ENCODE measurements around the gene SLC44A2. TPM values are rescaled to one million over a fixed set of nuclear protein-coding genes. Genes with fewer than 3 reads are reported as not detected.

SLC44A2 gene
- total RNA-seq, 2 donors from 2014 or later: 106 to 240 TPM

DNA sequence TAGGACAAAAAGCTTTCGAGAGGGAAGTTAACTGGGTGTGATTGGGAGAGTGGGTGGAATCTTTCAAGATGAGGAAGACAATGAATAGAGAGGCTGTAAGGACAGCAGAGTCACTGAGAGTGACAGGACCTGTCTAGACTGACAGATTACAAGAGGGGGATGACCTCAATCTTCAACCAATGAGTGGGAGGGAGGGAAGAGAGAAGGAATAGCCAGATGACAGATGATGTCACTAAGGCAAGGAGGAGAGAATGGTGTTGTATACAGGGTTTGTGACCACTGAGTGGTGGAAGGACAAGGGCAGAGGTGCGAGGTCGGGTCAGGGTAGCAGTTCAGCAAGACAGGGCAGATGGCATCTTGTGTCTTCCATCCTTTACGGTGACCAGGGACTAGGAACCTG is 23.0 kb downstream of the SLC44A2 start:
- Histone ChIP-seq H3K9ac (ENCODE audit: extremely low read depth, low read length, poor library complexity, severe bottlenecking) (no peak overlapping the region), H3K4me1 (ENCODE audit: control insufficient read depth, insufficient read depth, low read length) (peaks cover 8% of the 10 kb centered on the region), H3K27ac (ENCODE audit: low read depth, low read length) (no peak overlapping the region), H3K27me3 (ENCODE audit: control insufficient read depth, insufficient read depth, low read length, poor library complexity, severe bottlenecking) (no peaks in the 10 kb centered on the region), H3K36me3 (ENCODE audit: control insufficient read depth, insufficient read depth, low read length) (peaks cover 8% of the 10 kb centered on the region), H3K9me3 (ENCODE audit: control insufficient read depth, low read length) (no peaks in the 10 kb centered on the region), H3K4me3 (ENCODE audit: low read length) (no peak overlapping the region)
- Mint-ChIP-seq H3K27ac (no peak overlapping the region), H3K27me3 (ENCODE audit: insufficient read depth) (peaks cover 1% of the 10 kb centered on the region), H3K4me1 (peaks cover 14% of the 10 kb centered on the region), H3K4me3 (no peak overlapping the region), H3K9me3 (no peaks in the 10 kb centered on the region), H3K36me3 (ENCODE audit: low read depth) (peaks cover 11% of the 10 kb centered on the region)
- WGBS, 2 experiments (ENCODE audit: insufficient coverage in 1 of 2, insufficient read length in 1 of 2): 91 to 92% methylated on average over 3 to 4 of the region's 4 CpGs
- TF ChIP-seq, protein P1, sequence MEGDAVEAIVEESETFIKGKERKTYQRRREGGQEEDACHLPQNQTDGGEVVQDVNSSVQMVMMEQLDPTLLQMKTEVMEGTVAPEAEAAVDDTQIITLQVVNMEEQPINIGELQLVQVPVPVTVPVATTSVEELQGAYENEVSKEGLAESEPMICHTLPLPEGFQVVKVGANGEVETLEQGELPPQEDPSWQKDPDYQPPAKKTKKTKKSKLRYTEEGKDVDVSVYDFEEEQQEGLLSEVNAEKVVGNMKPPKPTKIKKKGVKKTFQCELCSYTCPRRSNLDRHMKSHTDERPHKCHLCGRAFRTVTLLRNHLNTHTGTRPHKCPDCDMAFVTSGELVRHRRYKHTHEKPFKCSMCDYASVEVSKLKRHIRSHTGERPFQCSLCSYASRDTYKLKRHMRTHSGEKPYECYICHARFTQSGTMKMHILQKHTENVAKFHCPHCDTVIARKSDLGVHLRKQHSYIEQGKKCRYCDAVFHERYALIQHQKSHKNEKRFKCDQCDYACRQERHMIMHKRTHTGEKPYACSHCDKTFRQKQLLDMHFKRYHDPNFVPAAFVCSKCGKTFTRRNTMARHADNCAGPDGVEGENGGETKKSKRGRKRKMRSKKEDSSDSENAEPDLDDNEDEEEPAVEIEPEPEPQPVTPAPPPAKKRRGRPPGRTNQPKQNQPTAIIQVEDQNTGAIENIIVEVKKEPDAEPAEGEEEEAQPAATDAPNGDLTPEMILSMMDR (conservative IDR thresholded peaks at IDR 0.05): no peak
- no peak for DNase-seq

DNA sequence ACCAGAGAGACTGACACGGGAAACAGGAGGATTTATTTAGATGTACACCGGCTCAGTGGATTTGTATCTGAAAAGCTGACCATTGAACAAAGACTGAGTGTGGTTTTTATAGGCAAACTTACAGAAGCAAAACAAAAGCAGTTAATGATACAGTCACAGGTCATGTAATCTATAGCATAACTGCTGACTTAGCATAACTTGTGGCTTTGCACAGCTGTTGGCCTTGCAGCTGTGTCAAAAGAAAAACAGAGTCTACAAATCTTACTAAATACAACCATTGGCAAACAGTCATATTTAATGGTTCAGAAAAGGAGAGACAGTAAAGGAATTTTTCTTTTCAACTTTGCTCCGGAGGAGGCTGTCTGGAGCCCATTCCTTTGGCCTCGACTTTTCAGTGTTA is 26.5 kb downstream of the SLC44A2 start:
- Mint-ChIP-seq H3K4me3 (peak overlapping the region; percentile 92), H3K36me3 (ENCODE audit: low read depth) (peaks cover 27% of the 10 kb centered on the region), H3K27ac (no peak overlapping the region), H3K27me3 (ENCODE audit: insufficient read depth) (peaks cover 1% of the 10 kb centered on the region), H3K9me3 (no peaks in the 10 kb centered on the region), H3K4me1 (peaks cover 10% of the 10 kb centered on the region)
- Histone ChIP-seq H3K9ac (ENCODE audit: extremely low read depth, low read length, poor library complexity, severe bottlenecking) (no peak overlapping the region), H3K27me3 (ENCODE audit: control insufficient read depth, insufficient read depth, low read length, poor library complexity, severe bottlenecking) (no peaks in the 10 kb centered on the region), H3K27ac (ENCODE audit: low read depth, low read length) (no peak overlapping the region), H3K4me3 (ENCODE audit: low read length) (no peak overlapping the region), H3K4me1 (ENCODE audit: control insufficient read depth, insufficient read depth, low read length) (no peaks in the 10 kb centered on the region), H3K36me3 (ENCODE audit: control insufficient read depth, insufficient read depth, low read length) (peaks cover 24% of the 10 kb centered on the region), H3K9me3 (ENCODE audit: control insufficient read depth, low read length) (no peaks in the 10 kb centered on the region)
- TF ChIP-seq, protein P1 (conservative IDR thresholded peaks at IDR 0.05): no peak
- DNase-seq: no peak
- 86 to 97% methylated on average over 4 of the region's 4 CpGs for WGBS, 2 experiments (ENCODE audit: insufficient coverage in 1 of 2, insufficient read length in 1 of 2)

GRCh38 chr19:10653482-10653731 is 28.1 kb downstream of the SLC44A2 start:
- no peaks in the 10 kb centered on the region for H3K4me1 ChIP-seq (ENCODE audit: control insufficient read depth, insufficient read depth, low read length)
- H3K36me3 ChIP-seq (ENCODE audit: control insufficient read depth, insufficient read depth, low read length): peaks cover 39% of the 10 kb centered on the region
- WGBS, 2 experiments (ENCODE audit: insufficient coverage in 1 of 2, insufficient read length in 1 of 2): 0 to 1% methylated on average over 18 of the region's 18 CpGs
- no peaks in the 10 kb centered on the region for H3K9me3 ChIP-seq (ENCODE audit: control insufficient read depth, low read length)
- DNase-seq: no peak
- Mint-ChIP-seq H3K27ac (peak overlapping the region; percentile 99), H3K9me3 (no peaks in the 10 kb centered on the region), H3K36me3 (ENCODE audit: low read depth) (peaks cover 37% of the 10 kb centered on the region), H3K27me3 (ENCODE audit: insufficient read depth) (peaks cover 1% of the 10 kb centered on the region), H3K4me3 (peak overlapping the region; percentile 92), H3K4me1 (peaks cover 16% of the 10 kb centered on the region)
- no peaks in the 10 kb centered on the region for H3K27me3 ChIP-seq (ENCODE audit: control insufficient read depth, insufficient read depth, low read length, poor library complexity, severe bottlenecking)
- peak overlapping the region; percentile 100 for H3K27ac ChIP-seq (ENCODE audit: low read depth, low read length)
- TF ChIP-seq, protein P1 (conservative IDR thresholded peaks at IDR 0.05): peak; percentile 15
- H3K4me3 ChIP-seq (ENCODE audit: low read length): peak overlapping the region; percentile 98
- H3K9ac ChIP-seq (ENCODE audit: extremely low read depth, low read length, poor library complexity, severe bottlenecking): peak overlapping the region; percentile 99
